Retinal pigment epithelial cell (primary cell): Measurements from ENCODE around the gene TARDBP.
"Not testable (repeated sequence)": the region's sequence is repeated elsewhere in the genome, so short reads cannot be mapped to it uniquely, and the experiment has no call there.

Experiments used
- DNase-seq: peaks from one replicate; pipeline ENCODE4 v3.0.0-alpha.2; 2010; ENCODE audit warnings: low read depth
- H3K4me3 ChIP-seq: 2 replicates; pipeline ENCODE4 v1.5.1; 2011; ENCODE audit warnings: mild to moderate bottlenecking, low read length, control low read depth, moderate library complexity
- CTCF ChIP-seq: conservative IDR thresholded peaks from 2 replicates; pipeline ENCODE4 v1.5.1; 2011; ENCODE audit warnings: low read depth, low read length, control low read depth, inconsistent platforms

Gene TARDBP

GRCh38 chr1:11068600-11069473 is 56.4 kb downstream of the TARDBP start:
- no peak for TF ChIP-seq CTCF

DNA sequence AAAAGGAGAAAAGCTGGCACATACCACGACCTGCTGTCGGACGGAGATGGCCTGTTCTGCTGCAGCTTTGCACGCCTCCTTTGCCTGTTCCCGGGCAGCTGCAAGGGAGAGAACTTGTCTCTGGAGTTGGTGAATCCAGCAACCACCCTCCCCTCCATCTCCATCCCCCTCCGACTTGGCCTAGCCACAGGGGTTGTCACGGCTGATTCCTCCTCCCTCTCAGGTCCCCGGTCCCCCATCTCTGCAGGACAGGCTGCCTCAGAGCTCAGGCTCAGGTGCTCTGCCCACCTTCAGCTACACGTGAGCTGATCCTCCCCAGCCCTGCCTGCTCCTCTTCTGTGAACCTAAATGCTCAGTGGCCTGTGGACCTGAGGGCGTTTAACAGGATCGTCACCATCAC is 58.4 kb downstream of the TARDBP start:
- H3K4me3 ChIP-seq = no peak overlapping the region
- DNase-seq = no peak
- no peak for TF ChIP-seq CTCF

More at GRCh38 chr1:11068600-11069473, 56.4 kb downstream of the TARDBP start:
- DNase-seq = no peak
- H3K4me3 ChIP-seq = no peak overlapping the region

DNA sequence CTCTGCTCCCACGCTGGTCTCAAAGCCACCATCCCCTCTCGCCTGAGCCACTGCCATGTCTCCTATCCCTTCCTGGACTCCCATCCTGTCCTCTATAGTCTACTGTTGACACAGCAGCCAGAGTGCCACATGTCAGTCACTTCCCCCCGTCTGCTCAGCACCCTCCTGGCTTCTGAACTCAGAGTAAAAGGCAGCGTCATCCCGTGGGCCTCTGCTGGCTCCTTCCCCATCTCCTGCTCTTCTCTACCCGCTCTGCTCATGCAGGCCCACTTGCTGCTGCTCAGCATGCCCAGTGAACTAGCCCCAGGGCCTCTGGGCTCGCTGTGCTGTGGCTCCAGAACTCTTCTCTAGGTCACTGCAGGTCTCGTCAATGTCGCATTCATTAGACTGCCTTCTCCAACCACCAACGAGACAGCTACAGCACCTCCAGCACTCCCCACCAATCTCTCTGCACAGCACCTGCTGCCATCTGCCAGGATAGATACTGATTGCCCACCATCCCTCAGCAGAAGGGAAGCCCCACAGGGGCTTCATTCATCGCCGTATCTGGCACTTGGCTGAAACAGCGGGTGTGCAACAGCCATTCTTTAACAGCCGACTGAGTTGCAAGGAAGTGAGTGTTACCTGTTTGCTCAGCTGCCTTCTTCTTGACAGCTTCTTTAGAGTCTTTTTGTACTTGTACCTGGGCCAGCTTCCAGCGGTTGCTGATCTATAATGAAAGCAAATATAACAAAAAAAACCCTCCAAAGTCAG is 59.2 kb downstream of the TARDBP start:
- H3K4me3 ChIP-seq = no peak overlapping the region
- TF ChIP-seq CTCF = no peak
- DNase-seq = no peak

DNA sequence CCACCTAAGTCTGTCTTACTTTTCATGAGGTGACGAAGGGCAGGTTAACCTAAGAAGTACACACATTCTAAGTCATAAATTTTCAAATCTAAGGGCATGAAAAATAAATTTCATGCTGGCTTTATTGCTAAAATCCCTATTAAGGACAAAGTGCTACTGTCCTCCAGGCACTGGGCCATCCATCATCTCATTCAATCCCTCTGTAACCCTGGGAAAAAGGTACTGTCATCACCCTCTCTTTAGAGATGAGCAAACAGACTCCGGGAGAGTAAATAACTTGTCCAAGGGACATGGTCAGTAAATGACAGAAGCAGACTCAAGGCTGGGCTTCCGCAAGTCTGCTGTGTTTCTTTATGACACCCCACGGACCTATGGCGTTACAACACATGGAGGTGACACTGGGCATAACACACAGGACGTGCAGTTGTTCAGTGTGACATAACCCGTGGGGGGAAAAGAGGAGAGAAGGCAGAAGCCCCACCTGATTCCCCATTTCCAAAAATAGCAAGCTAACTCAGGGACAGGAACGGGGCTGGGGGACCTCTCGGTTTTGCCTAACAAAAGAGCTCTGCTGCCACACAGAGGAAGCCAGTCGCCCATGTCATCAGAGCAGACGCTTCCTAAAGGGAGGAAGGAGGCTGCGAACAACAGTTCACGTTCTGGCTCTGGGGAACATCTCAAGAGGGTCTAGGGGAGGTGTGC is 59.9 kb downstream of the TARDBP start:
- TF ChIP-seq CTCF = no peak
- no peak for DNase-seq
- no peak overlapping the region for H3K4me3 ChIP-seq

DNA sequence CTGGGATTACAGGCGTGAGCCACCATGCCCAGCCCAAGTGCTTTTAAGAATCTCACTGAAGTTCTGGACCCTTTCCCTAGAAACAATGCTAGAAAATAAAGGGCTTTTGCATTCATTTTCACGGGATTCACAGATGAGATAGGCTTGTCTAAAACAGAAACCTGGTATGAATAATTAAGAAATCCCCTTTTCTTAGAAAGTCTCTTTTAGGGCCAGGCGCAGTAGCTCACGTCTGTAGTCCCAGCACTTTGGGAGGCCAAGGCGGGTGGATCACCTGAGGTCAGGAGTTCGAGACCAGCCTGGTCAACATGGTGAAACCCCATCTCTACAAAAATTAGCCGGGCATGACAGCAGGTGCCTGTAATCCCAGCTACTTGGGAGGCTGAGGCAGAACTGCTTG is 60.9 kb downstream of the TARDBP start:
- H3K4me3 ChIP-seq, DNase-seq: not testable (repeated sequence)
